Esophagus muscularis mucosa (tissue), 4 donors: ENCODE data around the gene TANC1.

ENCODE experiments used
- CTCF ChIP-seq, 3 experiments: fragments of 200-600 bp in 2 of 3; fragments of 450-650 bp in 1 of 3; sonication (generic) in 2 of 3; IDR thresholded peaks; one replicate each; pipeline ENCODE4 v1.5.1; 2017 to 2019; ENCODE audit warnings: antibody characterized with exemption in 3 of 3, mild to moderate bottlenecking in 2 of 3, moderate library complexity in 1 of 3
- EP300 ChIP-seq: sonication (generic); formaldehyde crosslinking; IDR thresholded peaks from one replicate; pipeline ENCODE4 v1.6.1; 2017; ENCODE audit warnings: antibody characterized with exemption
- POLR2A ChIP-seq: fragments of 450-650 bp; IDR thresholded peaks from one replicate; pipeline ENCODE4 v1.6.1; 2017; ENCODE audit warnings: antibody characterized with exemption, moderate library complexity, mild to moderate bottlenecking, low read depth
- POLR2AphosphoS5 ChIP-seq, 2 donors: sonication (generic); formaldehyde crosslinking; IDR thresholded peaks; one replicate each; pipeline ENCODE4 v1.6.1; 2017; ENCODE audit warnings: antibody characterized with exemption in 2 of 2

GRCh38 chr2:158973116-158973956, 4.9 kb downstream of the TANC1 start:
- TF ChIP-seq POLR2A (no peak), CTCF (IDR thresholded peaks at IDR 0.05) (no peak), POLR2AphosphoS5 (IDR thresholded peaks at IDR 0.05) (no peak), EP300 (no peak)
